Epidermal melanocyte (primary cell): ENCODE data around the gene TPH1.

Experiments used
- DNase-seq: peaks from one replicate; pipeline ENCODE4 v3.0.0; 2011; ENCODE audit warnings: low spot score; ENCODE audit not compliant: insufficient read length

The TPH1 gene

GRCh38 chr11:18046116-18046777 is at the start of gene TPH1:
TPH1 (minus strand) TSS chr11:18046269; CDS start chr11:18040762, 5,507 bp downstream.
- DNase-seq: no peak

- no peak for DNase-seq
Measured at GRCh38 chr11:18093959-18094358, 47.9 kb upstream of the TPH1 start.

- no peak for DNase-seq
Measured at GRCh38 chr11:18091731-18092130, 45.7 kb upstream of the TPH1 start.

- DNase-seq: no peak
Measured at GRCh38 chr11:18088966-18089365, 42.9 kb upstream of the TPH1 start.

- DNase-seq: no peak
Measured at GRCh38 chr11:18088366-18088765, 42.3 kb upstream of the TPH1 start.

GRCh38 chr11:18081551-18081950 is 35.5 kb upstream of the TPH1 start:
- DNase-seq: no peak

- no peak for DNase-seq
Measured at GRCh38 chr11:18080451-18080850, 34.4 kb upstream of the TPH1 start.

GRCh38 chr11:18078909-18079308 is 32.8 kb upstream of the TPH1 start:
- no peak for DNase-seq

- DNase-seq: no peak
Measured at GRCh38 chr11:18075444-18075843, 29.4 kb upstream of the TPH1 start.

GRCh38 chr11:18071098-18071705 is 25.1 kb upstream of the TPH1 start:
- no peak for DNase-seq

GRCh38 chr11:18067372-18067771 is 21.3 kb upstream of the TPH1 start:
- no peak for DNase-seq

GRCh38 chr11:18066626-18067025 is 20.6 kb upstream of the TPH1 start:
- no peak for DNase-seq

- no peak for DNase-seq
Measured at GRCh38 chr11:18065572-18065971, 19.5 kb upstream of the TPH1 start.

- DNase-seq: no peak
Measured at GRCh38 chr11:18064450-18065054, 18.5 kb upstream of the TPH1 start.

GRCh38 chr11:18063862-18064434 is 17.9 kb upstream of the TPH1 start:
- no peak for DNase-seq

GRCh38 chr11:18063125-18063524 is 17.1 kb upstream of the TPH1 start:
- DNase-seq: no peak

- no peak for DNase-seq
Measured at GRCh38 chr11:18061351-18061750, 15.3 kb upstream of the TPH1 start.

- DNase-seq: no peak
Measured at GRCh38 chr11:18056561-18057181, 10.6 kb upstream of the TPH1 start.

- DNase-seq: no peak
Measured at GRCh38 chr11:18054511-18055103, 8.5 kb upstream of the TPH1 start.

GRCh38 chr11:18050848-18051247 is 4.8 kb upstream of the TPH1 start:
- DNase-seq: no peak

- DNase-seq: no peak
Measured at GRCh38 chr11:18036456-18036855, 9.6 kb downstream of the TPH1 start.

- no peak for DNase-seq
Measured at GRCh38 chr11:18027475-18027874, 18.6 kb downstream of the TPH1 start.
